Measurements from ENCODE around the gene MAPK6.

Gene MAPK6

DNA sequence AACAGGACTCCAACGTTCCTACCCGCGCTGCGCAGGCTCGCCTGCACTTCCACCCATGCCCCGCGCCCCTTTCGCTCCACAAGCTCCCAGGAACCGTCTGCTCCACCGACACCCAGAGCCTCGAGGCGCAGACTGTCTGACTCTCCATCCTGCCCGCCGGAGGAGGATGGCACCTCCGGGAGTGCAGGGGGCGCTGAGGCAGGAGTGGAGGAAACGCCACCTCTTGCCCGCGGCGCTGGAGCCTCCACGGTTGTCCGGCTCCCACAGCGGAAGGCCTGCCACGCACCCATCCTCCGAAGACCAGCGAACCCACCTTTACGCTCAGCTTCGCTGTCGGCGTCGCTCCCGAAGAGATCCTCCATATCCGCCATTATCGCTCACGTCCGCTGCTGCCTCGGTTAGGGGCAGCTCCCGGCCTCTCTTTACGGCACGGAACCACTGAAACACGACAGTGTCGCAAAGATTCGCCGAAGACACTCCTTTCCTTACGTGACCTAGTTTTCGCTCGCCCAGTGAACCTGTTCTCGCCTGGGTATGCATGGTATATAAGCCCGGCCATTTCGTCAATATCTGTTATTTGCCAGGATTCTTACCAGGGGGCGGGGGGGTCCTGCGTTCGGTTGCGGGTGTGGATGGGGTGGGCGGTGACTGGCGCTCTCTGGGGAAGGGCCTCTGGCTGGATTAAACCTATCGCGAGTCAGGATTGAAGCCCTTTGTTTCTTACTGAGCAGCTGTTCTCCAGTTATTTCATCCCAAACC lies 47.5 kb upstream of the MAPK6 start, which contains the start of gene LEO1 (continued):
- TF ChIP-seq BCL11A (tag by site-specific recombination; IDR thresholded peaks at IDR 0.05; ENCODE audit: low read depth) (no peak), ZBTB48 (tag by site-specific recombination; IDR thresholded peaks at IDR 0.05) (peak; percentile 44; the same call in 1 of the 2 replicates), ZNF302 (tag by site-specific recombination; IDR thresholded peaks at IDR 0.05; ENCODE audit: low read depth) (no peak), ZNF654 (tag by site-specific recombination; IDR thresholded peaks at IDR 0.05; ENCODE audit: low read depth) (no peak), ZNF670 (tag by site-specific recombination; IDR thresholded peaks at IDR 0.05; ENCODE audit: low read depth) (no peak), KLF7 (tag by site-specific recombination; IDR thresholded peaks at IDR 0.05; ENCODE audit: borderline replicate concordance) (no peak; the same call in 1 of the 2 replicates), SALL2 (tag by site-specific recombination; IDR thresholded peaks at IDR 0.05; ENCODE audit: borderline replicate concordance) (no peak), ZNF571 (tag by site-specific recombination; IDR thresholded peaks at IDR 0.05) (no peak), HOXD13 (CRISPR knock-in tag; IDR thresholded peaks at IDR 0.05; ENCODE audit: borderline replicate concordance) (no peak), ZNF391 (tag by site-specific recombination; IDR thresholded peaks at IDR 0.05; ENCODE audit: borderline replicate concordance, low read depth) (no peak), SETDB1 (IDR thresholded peaks at IDR 0.05; ENCODE audit: insufficient read length, low read length) (no peak), ZNF223 (tag by site-specific recombination; IDR thresholded peaks at IDR 0.05) (no peak), GFI1B (tag by site-specific recombination; IDR thresholded peaks at IDR 0.05) (no peak), ZNF155 (tag by site-specific recombination; IDR thresholded peaks at IDR 0.05) (no peak), ZNF146 (tag by site-specific recombination; IDR thresholded peaks at IDR 0.05) (no peak; the same call in 1 of the 2 replicates), ZFP3 (tag by site-specific recombination; IDR thresholded peaks at IDR 0.05; ENCODE audit: low read depth) (no peak), ZNF561 (tag by site-specific recombination; IDR thresholded peaks at IDR 0.05; ENCODE audit: borderline replicate concordance) (no peak), ZNF596 (tag by site-specific recombination; IDR thresholded peaks at IDR 0.05) (no peak), ZFP37 (tag by site-specific recombination; IDR thresholded peaks at IDR 0.05) (peak; percentile 66; the same call in 1 of the 2 replicates)
- TF ChIP-seq, protein P1, sequence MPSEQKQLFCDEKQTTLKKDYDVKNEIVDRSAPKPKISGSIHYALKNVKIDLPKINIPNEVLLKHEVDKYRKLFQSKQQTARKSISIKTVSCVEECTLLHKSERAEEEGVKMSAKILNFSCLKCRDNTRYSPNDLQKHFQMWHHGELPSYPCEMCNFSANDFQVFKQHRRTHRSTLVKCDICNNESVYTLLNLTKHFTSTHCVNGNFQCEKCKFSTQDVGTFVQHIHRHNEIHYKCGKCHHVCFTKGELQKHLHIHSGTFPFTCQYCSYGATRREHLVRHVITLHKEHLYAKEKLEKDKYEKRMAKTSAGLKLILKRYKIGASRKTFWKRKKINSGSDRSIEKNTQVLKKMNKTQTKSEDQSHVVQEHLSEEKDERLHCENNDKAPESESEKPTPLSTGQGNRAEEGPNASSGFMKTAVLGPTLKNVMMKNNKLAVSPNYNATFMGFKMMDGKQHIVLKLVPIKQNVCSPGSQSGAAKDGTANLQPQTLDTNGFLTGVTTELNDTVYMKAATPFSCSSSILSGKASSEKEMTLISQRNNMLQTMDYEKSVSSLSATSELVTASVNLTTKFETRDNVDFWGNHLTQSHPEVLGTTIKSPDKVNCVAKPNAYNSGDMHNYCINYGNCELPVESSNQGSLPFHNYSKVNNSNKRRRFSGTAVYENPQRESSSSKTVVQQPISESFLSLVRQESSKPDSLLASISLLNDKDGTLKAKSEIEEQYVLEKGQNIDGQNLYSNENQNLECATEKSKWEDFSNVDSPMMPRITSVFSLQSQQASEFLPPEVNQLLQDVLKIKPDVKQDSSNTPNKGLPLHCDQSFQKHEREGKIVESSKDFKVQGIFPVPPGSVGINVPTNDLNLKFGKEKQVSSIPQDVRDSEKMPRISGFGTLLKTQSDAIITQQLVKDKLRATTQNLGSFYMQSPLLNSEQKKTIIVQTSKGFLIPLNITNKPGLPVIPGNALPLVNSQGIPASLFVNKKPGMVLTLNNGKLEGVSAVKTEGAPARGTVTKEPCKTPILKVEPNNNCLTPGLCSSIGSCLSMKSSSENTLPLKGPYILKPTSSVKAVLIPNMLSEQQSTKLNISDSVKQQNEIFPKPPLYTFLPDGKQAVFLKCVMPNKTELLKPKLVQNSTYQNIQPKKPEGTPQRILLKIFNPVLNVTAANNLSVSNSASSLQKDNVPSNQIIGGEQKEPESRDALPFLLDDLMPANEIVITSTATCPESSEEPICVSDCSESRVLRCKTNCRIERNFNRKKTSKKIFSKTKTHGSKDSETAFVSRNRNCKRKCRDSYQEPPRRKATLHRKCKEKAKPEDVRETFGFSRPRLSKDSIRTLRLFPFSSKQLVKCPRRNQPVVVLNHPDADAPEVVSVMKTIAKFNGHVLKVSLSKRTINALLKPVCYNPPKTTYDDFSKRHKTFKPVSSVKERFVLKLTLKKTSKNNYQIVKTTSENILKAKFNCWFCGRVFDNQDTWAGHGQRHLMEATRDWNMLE (tag by site-specific recombination; conservative IDR thresholded peaks at IDR 0.05; ENCODE audit: low read depth), result peak; percentile 57
- TF ChIP-seq, protein P2, sequence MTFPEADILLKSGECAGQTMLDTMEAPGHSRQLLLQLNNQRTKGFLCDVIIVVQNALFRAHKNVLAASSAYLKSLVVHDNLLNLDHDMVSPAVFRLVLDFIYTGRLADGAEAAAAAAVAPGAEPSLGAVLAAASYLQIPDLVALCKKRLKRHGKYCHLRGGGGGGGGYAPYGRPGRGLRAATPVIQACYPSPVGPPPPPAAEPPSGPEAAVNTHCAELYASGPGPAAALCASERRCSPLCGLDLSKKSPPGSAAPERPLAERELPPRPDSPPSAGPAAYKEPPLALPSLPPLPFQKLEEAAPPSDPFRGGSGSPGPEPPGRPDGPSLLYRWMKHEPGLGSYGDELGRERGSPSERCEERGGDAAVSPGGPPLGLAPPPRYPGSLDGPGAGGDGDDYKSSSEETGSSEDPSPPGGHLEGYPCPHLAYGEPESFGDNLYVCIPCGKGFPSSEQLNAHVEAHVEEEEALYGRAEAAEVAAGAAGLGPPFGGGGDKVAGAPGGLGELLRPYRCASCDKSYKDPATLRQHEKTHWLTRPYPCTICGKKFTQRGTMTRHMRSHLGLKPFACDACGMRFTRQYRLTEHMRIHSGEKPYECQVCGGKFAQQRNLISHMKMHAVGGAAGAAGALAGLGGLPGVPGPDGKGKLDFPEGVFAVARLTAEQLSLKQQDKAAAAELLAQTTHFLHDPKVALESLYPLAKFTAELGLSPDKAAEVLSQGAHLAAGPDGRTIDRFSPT (tag by site-specific recombination; IDR thresholded peaks at IDR 0.05), result peak; percentile 74
- TF ChIP-seq, protein P3, sequence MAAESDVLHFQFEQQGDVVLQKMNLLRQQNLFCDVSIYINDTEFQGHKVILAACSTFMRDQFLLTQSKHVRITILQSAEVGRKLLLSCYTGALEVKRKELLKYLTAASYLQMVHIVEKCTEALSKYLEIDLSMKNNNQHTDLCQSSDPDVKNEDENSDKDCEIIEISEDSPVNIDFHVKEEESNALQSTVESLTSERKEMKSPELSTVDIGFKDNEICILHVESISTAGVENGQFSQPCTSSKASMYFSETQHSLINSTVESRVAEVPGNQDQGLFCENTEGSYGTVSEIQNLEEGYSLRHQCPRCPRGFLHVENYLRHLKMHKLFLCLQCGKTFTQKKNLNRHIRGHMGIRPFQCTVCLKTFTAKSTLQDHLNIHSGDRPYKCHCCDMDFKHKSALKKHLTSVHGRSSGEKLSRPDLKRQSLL (tag by site-specific recombination; IDR thresholded peaks at IDR 0.05), result peak; percentile 30; the same call in 1 of the 2 replicates
- TF ChIP-seq, protein P4, sequence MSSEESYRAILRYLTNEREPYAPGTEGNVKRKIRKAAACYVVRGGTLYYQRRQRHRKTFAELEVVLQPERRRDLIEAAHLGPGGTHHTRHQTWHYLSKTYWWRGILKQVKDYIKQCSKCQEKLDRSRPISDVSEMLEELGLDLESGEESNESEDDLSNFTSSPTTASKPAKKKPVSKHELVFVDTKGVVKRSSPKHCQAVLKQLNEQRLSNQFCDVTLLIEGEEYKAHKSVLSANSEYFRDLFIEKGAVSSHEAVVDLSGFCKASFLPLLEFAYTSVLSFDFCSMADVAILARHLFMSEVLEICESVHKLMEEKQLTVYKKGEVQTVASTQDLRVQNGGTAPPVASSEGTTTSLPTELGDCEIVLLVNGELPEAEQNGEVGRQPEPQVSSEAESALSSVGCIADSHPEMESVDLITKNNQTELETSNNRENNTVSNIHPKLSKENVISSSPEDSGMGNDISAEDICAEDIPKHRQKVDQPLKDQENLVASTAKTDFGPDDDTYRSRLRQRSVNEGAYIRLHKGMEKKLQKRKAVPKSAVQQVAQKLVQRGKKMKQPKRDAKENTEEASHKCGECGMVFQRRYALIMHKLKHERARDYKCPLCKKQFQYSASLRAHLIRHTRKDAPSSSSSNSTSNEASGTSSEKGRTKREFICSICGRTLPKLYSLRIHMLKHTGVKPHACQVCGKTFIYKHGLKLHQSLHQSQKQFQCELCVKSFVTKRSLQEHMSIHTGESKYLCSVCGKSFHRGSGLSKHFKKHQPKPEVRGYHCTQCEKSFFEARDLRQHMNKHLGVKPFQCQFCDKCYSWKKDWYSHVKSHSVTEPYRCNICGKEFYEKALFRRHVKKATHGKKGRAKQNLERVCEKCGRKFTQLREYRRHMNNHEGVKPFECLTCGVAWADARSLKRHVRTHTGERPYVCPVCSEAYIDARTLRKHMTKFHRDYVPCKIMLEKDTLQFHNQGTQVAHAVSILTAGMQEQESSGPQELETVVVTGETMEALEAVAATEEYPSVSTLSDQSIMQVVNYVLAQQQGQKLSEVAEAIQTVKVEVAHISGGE (tag by site-specific recombination; conservative IDR thresholded peaks at IDR 0.05; ENCODE audit: low read depth), result peak; percentile 47
- TF ChIP-seq, protein P5, sequence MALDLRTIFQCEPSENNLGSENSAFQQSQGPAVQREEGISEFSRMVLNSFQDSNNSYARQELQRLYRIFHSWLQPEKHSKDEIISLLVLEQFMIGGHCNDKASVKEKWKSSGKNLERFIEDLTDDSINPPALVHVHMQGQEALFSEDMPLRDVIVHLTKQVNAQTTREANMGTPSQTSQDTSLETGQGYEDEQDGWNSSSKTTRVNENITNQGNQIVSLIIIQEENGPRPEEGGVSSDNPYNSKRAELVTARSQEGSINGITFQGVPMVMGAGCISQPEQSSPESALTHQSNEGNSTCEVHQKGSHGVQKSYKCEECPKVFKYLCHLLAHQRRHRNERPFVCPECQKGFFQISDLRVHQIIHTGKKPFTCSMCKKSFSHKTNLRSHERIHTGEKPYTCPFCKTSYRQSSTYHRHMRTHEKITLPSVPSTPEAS (tag by site-specific recombination; IDR thresholded peaks at IDR 0.05), result no peak
- TF ChIP-seq, protein P6, sequence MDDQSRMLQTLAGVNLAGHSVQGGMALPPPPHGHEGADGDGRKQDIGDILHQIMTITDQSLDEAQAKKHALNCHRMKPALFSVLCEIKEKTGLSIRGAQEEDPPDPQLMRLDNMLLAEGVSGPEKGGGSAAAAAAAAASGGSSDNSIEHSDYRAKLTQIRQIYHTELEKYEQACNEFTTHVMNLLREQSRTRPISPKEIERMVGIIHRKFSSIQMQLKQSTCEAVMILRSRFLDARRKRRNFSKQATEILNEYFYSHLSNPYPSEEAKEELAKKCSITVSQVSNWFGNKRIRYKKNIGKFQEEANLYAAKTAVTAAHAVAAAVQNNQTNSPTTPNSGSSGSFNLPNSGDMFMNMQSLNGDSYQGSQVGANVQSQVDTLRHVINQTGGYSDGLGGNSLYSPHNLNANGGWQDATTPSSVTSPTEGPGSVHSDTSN (CRISPR knock-in tag; IDR thresholded peaks at IDR 0.05), result no peak
